Peyer's patch (tissue), 4 donors: ENCODE measurements around the gene TMEM72.

Source experiments
- POLR2A ChIP-seq, 2 donors: fragments of 450-650 bp; IDR thresholded peaks; one replicate each; pipeline ENCODE4 v1.5.1; 2017; ENCODE audit warnings: antibody characterized with exemption in 2 of 2, mild to moderate bottlenecking in 2 of 2, moderate library complexity in 2 of 2
- TF ChIP-seq, protein P1 (sequence below), 6 experiments: fragments of 450-650 bp in 4 of 6; fragments of 200-600 bp in 2 of 6; sonication (generic) in 1 of 6; IDR thresholded peaks; one replicate each; pipeline ENCODE4 v1.5.1; 2017 to 2019; ENCODE audit warnings: antibody characterized with exemption in 6 of 6, mild to moderate bottlenecking in 3 of 6, moderate library complexity in 1 of 6

DNA sequence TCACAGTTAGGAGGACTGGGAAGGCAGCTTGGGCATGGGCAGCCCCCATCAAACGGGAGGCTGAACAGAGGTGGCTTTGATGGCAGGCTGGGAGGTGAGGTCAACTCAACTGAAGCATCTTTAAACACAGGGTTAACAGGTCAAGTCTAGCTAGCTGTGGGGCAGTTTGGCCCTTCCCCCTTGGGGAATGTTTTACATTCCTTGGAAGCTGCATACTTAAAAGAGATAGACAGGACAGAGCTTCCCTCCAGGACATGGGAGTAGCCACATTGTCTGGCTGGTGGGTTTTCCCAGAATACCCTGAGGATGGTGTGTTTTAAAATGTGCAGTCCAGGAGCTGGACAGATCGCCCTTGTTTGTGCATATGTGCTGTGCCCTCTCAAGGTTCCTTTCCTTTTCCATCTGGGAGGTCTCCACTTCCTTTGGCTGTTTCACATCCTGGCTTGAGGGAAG is 41.7 kb downstream of the TMEM72 start:
- TF ChIP-seq, protein P1, sequence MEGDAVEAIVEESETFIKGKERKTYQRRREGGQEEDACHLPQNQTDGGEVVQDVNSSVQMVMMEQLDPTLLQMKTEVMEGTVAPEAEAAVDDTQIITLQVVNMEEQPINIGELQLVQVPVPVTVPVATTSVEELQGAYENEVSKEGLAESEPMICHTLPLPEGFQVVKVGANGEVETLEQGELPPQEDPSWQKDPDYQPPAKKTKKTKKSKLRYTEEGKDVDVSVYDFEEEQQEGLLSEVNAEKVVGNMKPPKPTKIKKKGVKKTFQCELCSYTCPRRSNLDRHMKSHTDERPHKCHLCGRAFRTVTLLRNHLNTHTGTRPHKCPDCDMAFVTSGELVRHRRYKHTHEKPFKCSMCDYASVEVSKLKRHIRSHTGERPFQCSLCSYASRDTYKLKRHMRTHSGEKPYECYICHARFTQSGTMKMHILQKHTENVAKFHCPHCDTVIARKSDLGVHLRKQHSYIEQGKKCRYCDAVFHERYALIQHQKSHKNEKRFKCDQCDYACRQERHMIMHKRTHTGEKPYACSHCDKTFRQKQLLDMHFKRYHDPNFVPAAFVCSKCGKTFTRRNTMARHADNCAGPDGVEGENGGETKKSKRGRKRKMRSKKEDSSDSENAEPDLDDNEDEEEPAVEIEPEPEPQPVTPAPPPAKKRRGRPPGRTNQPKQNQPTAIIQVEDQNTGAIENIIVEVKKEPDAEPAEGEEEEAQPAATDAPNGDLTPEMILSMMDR (IDR thresholded peaks at IDR 0.05), result no peak
- no peak for TF ChIP-seq POLR2A (IDR thresholded peaks at IDR 0.05)
